IMR-90 (cell line): Measurements from ENCODE around the gene UCP3. TPM values are rescaled to one million over a fixed set of nuclear protein-coding genes. Genes with fewer than 3 reads are reported as not detected.

ENCODE experiments used
- ATAC-seq: fragments of 200-7000 bp; cut with Tn5 transposase; 2 replicates; pipeline ENCODE4 v1.9.1; 2020; ENCODE audit warnings: low read depth, mild to moderate bottlenecking, moderate library complexity
- BruUV-seq: library from RNA; stranded (reverse); fragments of 400-500 nt; replicated peaks from 2 replicates; lab custom pipeline; 2021; lab: Mats Ljungman, UMichigan
- CTCF ChIA-PET: fragments of 300-600 bp; formaldehyde crosslinking; extraction: SDS; loops from one replicate; lab custom pipeline; 2021; ENCODE audit warnings: antibody characterized with exemption; lab: Yijun Ruan, JAX
- POLR2A ChIA-PET: fragments of 300-600 bp; sonication (Branson Sonifier 250); formaldehyde crosslinking; loops from one replicate; lab custom pipeline; 2022; ENCODE audit warnings: antibody characterized with exemption; ENCODE audit not compliant: unreplicated experiment; lab: Charles Lee
- DNase-seq: peaks from one replicate; pipeline ENCODE4 v3.0.0; 2013
- H2AFZ ChIP-seq: replicated peaks from 2 replicates; pipeline ENCODE3; 2013; ENCODE audit warnings: low read length, mild to moderate bottlenecking; ENCODE audit not compliant: poor library complexity
- H2AK5ac ChIP-seq: 2 replicates; pipeline ENCODE4 v1.6.1; 2013; ENCODE audit warnings: low read depth, low read length, inconsistent platforms
- H2AK9ac ChIP-seq: replicated peaks from 2 replicates; pipeline ENCODE3; 2013; ENCODE audit warnings: mild to moderate bottlenecking, low read depth, low read length, moderate library complexity; ENCODE audit not compliant: poor library complexity
- H2BK120ac ChIP-seq: 2 replicates; pipeline ENCODE4 v1.6.1; 2013; ENCODE audit warnings: low read depth, low read length, inconsistent platforms
- H2BK15ac ChIP-seq: 3 replicates; pipeline ENCODE4 v1.6.1; 2013; ENCODE audit warnings: low read depth, low read length, inconsistent platforms
- H2BK20ac ChIP-seq: 2 replicates; pipeline ENCODE4 v1.6.1; 2013; ENCODE audit warnings: low read depth, mild to moderate bottlenecking, inconsistent platforms, low read length, moderate library complexity
- H2BK5ac ChIP-seq: 2 replicates; pipeline ENCODE4 v1.6.1; 2013; ENCODE audit warnings: mild to moderate bottlenecking, low read depth, low read length, inconsistent platforms; ENCODE audit not compliant: poor library complexity, severe bottlenecking
- H3K14ac ChIP-seq: replicated peaks from 2 replicates; pipeline ENCODE4 v1.6.1; 2013; ENCODE audit warnings: low read depth, low read length, inconsistent platforms
- H3K18ac ChIP-seq: 2 replicates; pipeline ENCODE4 v1.6.1; 2013; ENCODE audit warnings: low read depth, low read length, control low read depth
- H3K23ac ChIP-seq: 2 replicates; pipeline ENCODE4 v1.6.1; 2013; ENCODE audit warnings: low read depth, low read length, inconsistent platforms
- H3K27ac ChIP-seq: 2 replicates; pipeline ENCODE4 v1.5.1; 2013; ENCODE audit warnings: mild to moderate bottlenecking, control low read depth, low read length; ENCODE audit not compliant: insufficient read depth
- H3K27me3 ChIP-seq: 2 replicates; pipeline ENCODE4 v1.6.1; 2013; ENCODE audit warnings: low read length; ENCODE audit not compliant: control insufficient read depth, insufficient read depth
- H3K36me3 ChIP-seq: 2 replicates; pipeline ENCODE4 v1.6.1; 2013; ENCODE audit warnings: low read length, mixed read lengths; ENCODE audit not compliant: control insufficient read depth, insufficient read depth
- H3K4ac ChIP-seq: 2 replicates; pipeline ENCODE4 v1.6.1; 2013; ENCODE audit warnings: low read depth, low read length, inconsistent platforms
- H3K4me1 ChIP-seq: 2 replicates; pipeline ENCODE4 v1.6.1; 2013; ENCODE audit warnings: low read length, mixed read lengths; ENCODE audit not compliant: control insufficient read depth, insufficient read depth
- H3K4me2 ChIP-seq: 2 replicates; pipeline ENCODE4 v1.6.1; 2013; ENCODE audit warnings: low read depth, mild to moderate bottlenecking, control low read depth, low read length, moderate library complexity
- H3K4me3 ChIP-seq: 2 replicates; pipeline ENCODE4 v1.5.1; 2013; ENCODE audit warnings: low read depth, mild to moderate bottlenecking, control low read depth, low read length, moderate library complexity; ENCODE audit not compliant: insufficient read depth
- H3K56ac ChIP-seq: 2 replicates; pipeline ENCODE4 v1.6.1; 2013; ENCODE audit warnings: low read length, inconsistent platforms; ENCODE audit not compliant: insufficient read depth; ENCODE audit errors: extremely low read depth
- H3K79me1 ChIP-seq, 2 experiments: 2 replicates each; pipeline ENCODE4 v1.6.1; 2013; ENCODE audit warnings: low read length in 2 of 2, inconsistent platforms in 1 of 2, low read depth in 1 of 2
- H3K9ac ChIP-seq: 2 replicates; pipeline ENCODE4 v1.6.1; 2013; ENCODE audit warnings: low read depth, low read length, control low read depth
- H3K9me1 ChIP-seq: 2 replicates; pipeline ENCODE4 v1.6.1; 2013; ENCODE audit warnings: low read length, inconsistent platforms; ENCODE audit not compliant: insufficient read depth
- H3K9me3 ChIP-seq: 2 replicates; pipeline ENCODE4 v1.6.1; 2013; ENCODE audit warnings: low read length; ENCODE audit not compliant: control insufficient read depth, insufficient read depth
- H4K20me1 ChIP-seq: 2 replicates; pipeline ENCODE4 v1.6.1; 2013; ENCODE audit warnings: low read length, inconsistent platforms; ENCODE audit not compliant: insufficient read depth
- H4K5ac ChIP-seq: 2 replicates; pipeline ENCODE4 v1.6.1; 2013; ENCODE audit warnings: mild to moderate bottlenecking, low read depth, low read length, control low read depth
- H4K8ac ChIP-seq, 2 experiments: 2 replicates each; pipeline ENCODE4 v1.6.1; 2013; ENCODE audit warnings: low read depth in 2 of 2, low read length in 2 of 2, control low read depth in 1 of 2, inconsistent platforms in 1 of 2
- H4K91ac ChIP-seq: 2 replicates; pipeline ENCODE4 v1.6.1; 2013; ENCODE audit warnings: low read depth, low read length, inconsistent platforms; ENCODE audit not compliant: insufficient read depth
- BHLHE40 ChIP-seq: fragments of 150-350 bp; IDR thresholded peaks from 2 replicates; pipeline ENCODE4 v1.6.1; 2016; ENCODE audit warnings: mild to moderate bottlenecking, low read depth, low read length
- CHD1 ChIP-seq: IDR thresholded peaks from 2 replicates; pipeline ENCODE4 v1.6.1; 2012; ENCODE audit warnings: low read depth, low read length, improper control_type of control experiment
- CTCF ChIP-seq: conservative IDR thresholded peaks from 2 replicates; pipeline ENCODE4 v1.5.1; 2012; ENCODE audit warnings: mild to moderate bottlenecking, low read depth, low read length, improper control_type of control experiment
- MAFK ChIP-seq: IDR thresholded peaks from 2 replicates; pipeline ENCODE4 v1.6.1; 2012; ENCODE audit warnings: low read depth, low read length, improper control_type of control experiment
- WGBS, 2 experiments: methylation state at CpG; one replicate each; pipeline versions ENCODE4 v1.1.5 to v1.1.7; 2013; ENCODE audit warnings: missing lambda C conversion rate in 2 of 2; ENCODE audit not compliant: insufficient read length in 1 of 2; ENCODE audit errors: extremely low coverage in 2 of 2; 5-methylcytosine and 5-hydroxymethylcytosine counted together
- dilution Hi-C: fragments of 300-500 bp; cut with HindIII; formaldehyde crosslinking; loops from one replicate; pipeline ENCODE4 v1.14.3; 2018; ENCODE audit warnings: low sequenced_read_pairs; ENCODE audit not compliant: unreplicated experiment
- in situ Hi-C: fragments of 300-500 bp; cut with MboI; formaldehyde crosslinking; loops from 3 replicates; pipeline ENCODE4 v1.14.3; 2019; ENCODE audit warnings: low sequenced_read_pairs, inconsistent platforms, mixed read lengths
- intact Hi-C: fragments of 100-400 bp; cut with micrococcal nuclease; formaldehyde crosslinking; loops from 2 replicates; pipeline ENCODE4 v1.10.0; 2022
- polyA plus RNA-seq, 3 experiments: library from polyadenylated mRNA; depleted of rRNA; stranded (reverse); fragments of >200 nt; gene quantifications; 2 replicates each; pipeline ENCODE4 v1.2.3, GENCODE V29; 2012; ENCODE audit warnings: low replicate concordance in 1 of 3
- total RNA-seq: library from RNA; depleted of rRNA; stranded (reverse); fragments of >200 nt; gene quantifications from 2 replicates; pipeline ENCODE4 v1.2.3, GENCODE V29; 2012
- TF ChIP-seq, protein P1 (sequence below): fragments of 150-350 bp; IDR thresholded peaks from 2 replicates; pipeline ENCODE4 v1.6.1; 2017; ENCODE audit warnings: mild to moderate bottlenecking, antibody characterized with exemption, low read length, low read depth

The UCP3 gene
- total and polyA plus RNA-seq, 2 of the 4 experiments (the other 2 are of a cell fraction) = under 0.01 to 0.80 TPM

DNA sequence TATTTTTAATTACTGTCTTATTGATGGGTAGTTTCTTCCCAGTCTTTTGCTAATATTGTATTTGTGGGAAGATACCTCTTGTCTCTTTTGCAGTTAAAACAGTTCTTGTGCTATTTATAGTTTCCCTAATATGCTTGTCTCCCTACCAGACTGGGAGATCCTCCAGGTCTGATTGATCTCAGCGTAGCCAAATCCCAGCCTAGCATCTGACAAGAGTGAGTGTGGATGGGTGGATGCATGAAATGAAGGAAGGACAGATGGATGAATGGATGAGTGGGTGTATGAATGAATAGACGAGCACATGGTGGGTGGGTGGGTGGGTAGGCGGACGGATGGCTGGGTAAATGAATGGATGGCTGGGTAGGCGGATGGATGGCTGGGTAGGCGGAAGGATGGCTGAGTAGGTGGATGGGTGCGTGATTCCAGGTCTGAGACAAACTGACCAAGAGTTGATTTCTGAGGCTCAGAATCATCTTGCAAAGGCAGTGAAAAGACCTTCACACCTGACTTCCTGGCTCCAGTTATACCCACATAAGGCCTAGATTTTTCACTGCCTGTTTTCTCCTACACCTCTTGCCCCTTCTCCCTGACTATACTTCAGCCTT lies 46.7 kb downstream of the UCP3 start:
- Histone ChIP-seq H3K27ac (no peak overlapping the region), H3K27me3 (no peaks in the 10 kb centered on the region), H2BK5ac (no peak overlapping the region), H3K4ac (no peak overlapping the region), H3K9me1 (no peaks in the 10 kb centered on the region), H4K5ac (no peak overlapping the region), H3K14ac (no peak overlapping the region), H3K36me3 (no peaks in the 10 kb centered on the region), H3K79me1 (no peaks in the 10 kb centered on the region), H3K18ac (no peak overlapping the region), H2BK15ac (no peak overlapping the region), H2AK9ac (no peak overlapping the region), H3K4me2 (no peak overlapping the region), H3K4me3 (no peak overlapping the region), H2BK120ac (no peak overlapping the region), H4K91ac (no peak overlapping the region), H2BK20ac (no peak overlapping the region), H2AFZ (no peak overlapping the region), H3K56ac (no peak overlapping the region), H4K8ac (no peak overlapping the region), H3K9ac (no peak overlapping the region), H4K20me1 (no peaks in the 10 kb centered on the region), H3K23ac (no peak overlapping the region), H3K9me3 (no peaks in the 10 kb centered on the region), H2AK5ac (no peak overlapping the region), H3K4me1 (no peaks in the 10 kb centered on the region)
- in situ Hi-C loops = loop anchor here (10.0 kb wide), 1 partner anchor 483 kb away; no protein-coding TSS in a partner anchor
- ChIA-PET POLR2A (no interaction called here), CTCF (no interaction called here)
- ATAC-seq (no peak), DNase-seq (no peak)
- no CpG with 5 or more reads among the region's 7 CpGs for WGBS, 2 experiments
- no peak for TF ChIP-seq BHLHE40
- TF ChIP-seq, protein P1, sequence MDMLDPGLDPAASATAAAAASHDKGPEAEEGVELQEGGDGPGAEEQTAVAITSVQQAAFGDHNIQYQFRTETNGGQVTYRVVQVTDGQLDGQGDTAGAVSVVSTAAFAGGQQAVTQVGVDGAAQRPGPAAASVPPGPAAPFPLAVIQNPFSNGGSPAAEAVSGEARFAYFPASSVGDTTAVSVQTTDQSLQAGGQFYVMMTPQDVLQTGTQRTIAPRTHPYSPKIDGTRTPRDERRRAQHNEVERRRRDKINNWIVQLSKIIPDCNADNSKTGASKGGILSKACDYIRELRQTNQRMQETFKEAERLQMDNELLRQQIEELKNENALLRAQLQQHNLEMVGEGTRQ = no peak
- no peak for TF ChIP-seq CTCF
- no peak for TF ChIP-seq MAFK
- TF ChIP-seq CHD1 = no peak
- no TSS peak for BruUV-seq
- intact Hi-C loops = loop anchor here (5.0 kb wide), 1 partner anchor 275 kb away; no protein-coding TSS in a partner anchor
- dilution Hi-C loops = no loop called here
